ENCODE measurements around the gene GSC2.

GSC2 gene

GRCh38 chr22:19125474-19126308 lies 24.4 kb downstream of the GSC2 start:
- H3K4me3 ChIP-seq (ENCODE audit: severe bottlenecking), result no peak overlapping the region
- TF ChIP-seq, protein P1, sequence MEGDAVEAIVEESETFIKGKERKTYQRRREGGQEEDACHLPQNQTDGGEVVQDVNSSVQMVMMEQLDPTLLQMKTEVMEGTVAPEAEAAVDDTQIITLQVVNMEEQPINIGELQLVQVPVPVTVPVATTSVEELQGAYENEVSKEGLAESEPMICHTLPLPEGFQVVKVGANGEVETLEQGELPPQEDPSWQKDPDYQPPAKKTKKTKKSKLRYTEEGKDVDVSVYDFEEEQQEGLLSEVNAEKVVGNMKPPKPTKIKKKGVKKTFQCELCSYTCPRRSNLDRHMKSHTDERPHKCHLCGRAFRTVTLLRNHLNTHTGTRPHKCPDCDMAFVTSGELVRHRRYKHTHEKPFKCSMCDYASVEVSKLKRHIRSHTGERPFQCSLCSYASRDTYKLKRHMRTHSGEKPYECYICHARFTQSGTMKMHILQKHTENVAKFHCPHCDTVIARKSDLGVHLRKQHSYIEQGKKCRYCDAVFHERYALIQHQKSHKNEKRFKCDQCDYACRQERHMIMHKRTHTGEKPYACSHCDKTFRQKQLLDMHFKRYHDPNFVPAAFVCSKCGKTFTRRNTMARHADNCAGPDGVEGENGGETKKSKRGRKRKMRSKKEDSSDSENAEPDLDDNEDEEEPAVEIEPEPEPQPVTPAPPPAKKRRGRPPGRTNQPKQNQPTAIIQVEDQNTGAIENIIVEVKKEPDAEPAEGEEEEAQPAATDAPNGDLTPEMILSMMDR (IDR thresholded peaks at IDR 0.05; ENCODE audit: poor library complexity, severe bottlenecking), result no peak
- H3K9me3 ChIP-seq (ENCODE audit: severe bottlenecking), result no peaks in the 10 kb centered on the region
- no peaks in the 10 kb centered on the region for H3K36me3 ChIP-seq (ENCODE audit: low read depth)
- H3K27me3 ChIP-seq (ENCODE audit: insufficient read depth, poor library complexity, severe bottlenecking), result no peaks in the 10 kb centered on the region
- no peak for ATAC-seq (ENCODE audit: low read depth)
- no peak for DNase-seq (ENCODE audit: low spot score)
- H3K27ac ChIP-seq (ENCODE audit: poor library complexity, severe bottlenecking), result no peak overlapping the region
- peaks cover 11% of the 10 kb centered on the region for H3K4me1 ChIP-seq (ENCODE audit: insufficient read depth, poor library complexity, severe bottlenecking)

GRCh38 chr22:19125011-19125410 lies 25.1 kb downstream of the GSC2 start:
- Histone ChIP-seq H3K27ac (ENCODE audit: poor library complexity, severe bottlenecking) (no peak overlapping the region), H3K27me3 (ENCODE audit: insufficient read depth, poor library complexity, severe bottlenecking) (no peaks in the 10 kb centered on the region), H3K9me3 (ENCODE audit: severe bottlenecking) (no peaks in the 10 kb centered on the region), H3K36me3 (ENCODE audit: low read depth) (peaks cover 6% of the 10 kb centered on the region), H3K4me3 (ENCODE audit: severe bottlenecking) (no peak overlapping the region), H3K4me1 (ENCODE audit: insufficient read depth, poor library complexity, severe bottlenecking) (peaks cover 11% of the 10 kb centered on the region)
- DNase-seq (ENCODE audit: low spot score) (no peak), ATAC-seq (ENCODE audit: low read depth) (no peak)
- TF ChIP-seq, protein P1 (IDR thresholded peaks at IDR 0.05; ENCODE audit: poor library complexity, severe bottlenecking), result no peak

- DNase-seq (ENCODE audit: low spot score) (no peak), ATAC-seq (ENCODE audit: low read depth) (no peak)
- H3K4me1 ChIP-seq (ENCODE audit: insufficient read depth, poor library complexity, severe bottlenecking), result peaks cover 5% of the 10 kb centered on the region
- peaks cover 7% of the 10 kb centered on the region for H3K36me3 ChIP-seq (ENCODE audit: low read depth)
- H3K27me3 ChIP-seq (ENCODE audit: insufficient read depth, poor library complexity, severe bottlenecking), result no peaks in the 10 kb centered on the region
- H3K9me3 ChIP-seq (ENCODE audit: severe bottlenecking), result no peaks in the 10 kb centered on the region
- no peak overlapping the region for H3K27ac ChIP-seq (ENCODE audit: poor library complexity, severe bottlenecking)
- TF ChIP-seq, protein P1 (IDR thresholded peaks at IDR 0.05; ENCODE audit: poor library complexity, severe bottlenecking), result no peak
- no peak overlapping the region for H3K4me3 ChIP-seq (ENCODE audit: severe bottlenecking)
Measured at GRCh38 chr22:19124377-19124776, 25.7 kb downstream of the GSC2 start.

GRCh38 chr22:19123936-19124335 lies 26.2 kb downstream of the GSC2 start:
- ATAC-seq (ENCODE audit: low read depth), result no peak
- H3K9me3 ChIP-seq (ENCODE audit: severe bottlenecking), result no peaks in the 10 kb centered on the region
- H3K36me3 ChIP-seq (ENCODE audit: low read depth), result peaks cover 7% of the 10 kb centered on the region
- no peak overlapping the region for H3K27ac ChIP-seq (ENCODE audit: poor library complexity, severe bottlenecking)
- no peaks in the 10 kb centered on the region for H3K27me3 ChIP-seq (ENCODE audit: insufficient read depth, poor library complexity, severe bottlenecking)
- DNase-seq (ENCODE audit: low spot score), result no peak
- peaks cover 4% of the 10 kb centered on the region for H3K4me1 ChIP-seq (ENCODE audit: insufficient read depth, poor library complexity, severe bottlenecking)
- TF ChIP-seq, protein P1 (IDR thresholded peaks at IDR 0.05; ENCODE audit: poor library complexity, severe bottlenecking), result no peak
- no peak overlapping the region for H3K4me3 ChIP-seq (ENCODE audit: severe bottlenecking)

All from RWPE2 (cell line).